Prostate gland (tissue), 2 donors: Measurements from ENCODE around the gene EIF3K.

Experiments
- CTCF ChIP-seq, 4 experiments: fragments of 200-600 bp in 2 of 4; fragments of 450-650 bp in 2 of 4; sonication (generic) in 2 of 4; IDR thresholded peaks; 1 replicate in 3 of 4; 2 replicates in 1 of 4; pipeline ENCODE4 v1.5.1; 2016 to 2019; ENCODE audit warnings: antibody characterized with exemption in 4 of 4, mild to moderate bottlenecking in 2 of 4, moderate library complexity in 2 of 4
- POLR2A ChIP-seq: fragments of 450-650 bp; IDR thresholded peaks from one replicate; pipeline ENCODE4 v1.6.1; 2016; ENCODE audit warnings: antibody characterized with exemption, mild to moderate bottlenecking

GRCh38 chr19:38686530-38686888 lies 67.5 kb downstream of the EIF3K start:
- TF ChIP-seq POLR2A = no peak
- TF ChIP-seq CTCF (IDR thresholded peaks at IDR 0.05) = no peak
